ENCODE measurements around the gene DMPK. TPM values are rescaled to one million over a fixed set of nuclear protein-coding genes. Genes with fewer than 3 reads are reported as not detected.

The DMPK gene
- total RNA-seq, 2 experiments from 2014 or later = 26.7 to 31.0 TPM

DNA sequence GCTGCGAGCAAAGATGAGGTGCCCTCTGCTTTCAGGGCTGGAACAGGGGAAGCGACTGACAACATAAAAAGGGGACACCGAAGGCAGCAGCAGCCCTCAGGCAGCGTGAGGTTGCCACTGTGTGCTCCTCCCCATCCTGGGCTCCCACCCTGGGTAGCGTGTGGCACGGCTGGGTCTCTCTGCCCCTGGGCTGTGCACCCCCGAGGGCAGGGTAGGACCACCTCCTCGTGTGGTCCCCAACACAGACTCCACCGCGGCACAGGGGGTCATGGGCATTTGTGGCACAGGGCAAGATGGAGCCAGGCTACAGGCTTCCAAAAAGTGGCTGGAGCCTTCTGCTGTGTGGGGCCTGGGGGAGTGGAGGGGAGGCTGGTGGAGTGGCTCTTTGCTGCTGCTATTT lies 39.3 kb upstream of the DMPK start:
- Mint-ChIP-seq H3K9me3 (ENCODE audit: low read depth) (no peaks in the 10 kb centered on the region), H3K36me3 (peaks cover 5% of the 10 kb centered on the region), H3K27me3 (no peaks in the 10 kb centered on the region), H3K4me3 (no peak overlapping the region), H3K4me1 (peaks cover 6% of the 10 kb centered on the region), H3K27ac (peak overlapping the region; percentile 3)
- DNase-seq (no peak), ATAC-seq (no peak)
- CTCF ChIA-PET = interaction anchor here (1.6 kb wide), 1 partner anchor 61 kb away, joined by 4 read pairs; no protein-coding TSS in a partner anchor

- Mint-ChIP-seq H3K36me3 (peaks cover 5% of the 10 kb centered on the region), H3K4me1 (peaks cover 6% of the 10 kb centered on the region), H3K4me3 (no peak overlapping the region), H3K27me3 (no peaks in the 10 kb centered on the region), H3K27ac (peak overlapping the region; percentile 3), H3K9me3 (ENCODE audit: low read depth) (no peaks in the 10 kb centered on the region)
- CTCF ChIA-PET = interaction anchor here (0.9 to 1.2 kb wide), 2 partner anchors 24 to 61 kb away, joined by 3 to 4 read pairs; no protein-coding TSS in a partner anchor
- ATAC-seq (no peak), DNase-seq (no peak)
Observed at GRCh38 chr19:45821103-45821521, 38.8 kb upstream of the DMPK start.

- Mint-ChIP-seq H3K9me3 (ENCODE audit: low read depth) (no peaks in the 10 kb centered on the region), H3K4me1 (peaks cover 6% of the 10 kb centered on the region), H3K36me3 (peaks cover 5% of the 10 kb centered on the region), H3K27ac (no peak overlapping the region), H3K4me3 (no peak overlapping the region), H3K27me3 (no peaks in the 10 kb centered on the region)
- no peak for DNase-seq
- CTCF ChIA-PET = interaction anchor here (0.6 to 1.2 kb wide), 3 partner anchors 24 to 62 kb away, joined by 3 to 4 read pairs (median 4); no protein-coding TSS in a partner anchor
- ATAC-seq = no peak
Observed at GRCh38 chr19:45820413-45821102, 38.3 kb upstream of the DMPK start.

- CTCF ChIA-PET = interaction anchor here (0.7 kb wide), 1 partner anchor 562 kb away, joined by 3 read pairs; no protein-coding TSS in a partner anchor
Observed at GRCh38 chr19:45819769-45820168, 37.5 kb upstream of the DMPK start.

DNA sequence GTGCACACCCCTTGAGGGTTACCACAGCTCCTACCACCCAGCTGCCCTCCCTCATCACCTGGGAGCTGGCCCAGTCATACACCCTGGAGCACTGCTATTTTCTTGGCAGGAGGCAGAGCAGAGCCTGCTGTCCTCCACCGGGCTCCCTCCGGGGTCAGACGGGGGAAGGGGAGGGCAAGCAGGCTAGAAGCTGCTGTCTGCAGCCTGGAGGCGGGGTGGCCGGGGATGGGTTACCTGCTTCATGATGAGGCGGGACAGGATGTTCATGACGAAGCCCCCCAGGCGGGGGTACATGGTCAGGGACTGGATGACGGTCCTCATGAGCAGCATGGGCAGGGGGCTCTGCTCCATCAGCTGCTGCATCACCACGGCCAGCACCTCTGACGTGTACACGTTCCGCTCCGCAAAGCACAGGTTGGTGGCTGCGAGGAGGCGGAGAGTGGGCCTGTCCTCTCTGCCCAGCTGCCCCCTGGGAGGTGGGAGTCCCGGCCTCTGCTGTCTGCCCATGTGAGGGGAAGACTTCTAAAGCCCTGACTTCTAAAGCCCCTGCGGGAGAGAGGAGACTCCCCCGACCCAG lies 35.5 kb upstream of the DMPK start:
- Mint-ChIP-seq H3K9me3 (ENCODE audit: low read depth) (no peaks in the 10 kb centered on the region), H3K4me1 (peaks cover 6% of the 10 kb centered on the region), H3K27me3 (no peaks in the 10 kb centered on the region), H3K36me3 (no peaks in the 10 kb centered on the region), H3K4me3 (no peak overlapping the region), H3K27ac (no peak overlapping the region)
- DNase-seq = no peak
- peak; percentile 12 for ATAC-seq
- CTCF ChIA-PET = interaction anchor here (0.9 to 3.8 kb wide), 26 partner anchors 9 to 199 kb away, joined by 3 to 68 read pairs (median 5); partner anchors contain the start of genes CCDC61, DMPK, DMWD and IRF2BP1

More at GRCh38 chr19:45819769-45820168, 37.5 kb upstream of the DMPK start:
- no peak overlapping the region for H3K4me3 Mint-ChIP-seq
- H3K4me1 Mint-ChIP-seq = peaks cover 6% of the 10 kb centered on the region
- no peak for DNase-seq
- ATAC-seq = no peak
- H3K27me3 Mint-ChIP-seq = no peaks in the 10 kb centered on the region
- H3K27ac Mint-ChIP-seq = no peak overlapping the region
- peaks cover 5% of the 10 kb centered on the region for H3K36me3 Mint-ChIP-seq
- H3K9me3 Mint-ChIP-seq (ENCODE audit: low read depth) = no peaks in the 10 kb centered on the region

DNA sequence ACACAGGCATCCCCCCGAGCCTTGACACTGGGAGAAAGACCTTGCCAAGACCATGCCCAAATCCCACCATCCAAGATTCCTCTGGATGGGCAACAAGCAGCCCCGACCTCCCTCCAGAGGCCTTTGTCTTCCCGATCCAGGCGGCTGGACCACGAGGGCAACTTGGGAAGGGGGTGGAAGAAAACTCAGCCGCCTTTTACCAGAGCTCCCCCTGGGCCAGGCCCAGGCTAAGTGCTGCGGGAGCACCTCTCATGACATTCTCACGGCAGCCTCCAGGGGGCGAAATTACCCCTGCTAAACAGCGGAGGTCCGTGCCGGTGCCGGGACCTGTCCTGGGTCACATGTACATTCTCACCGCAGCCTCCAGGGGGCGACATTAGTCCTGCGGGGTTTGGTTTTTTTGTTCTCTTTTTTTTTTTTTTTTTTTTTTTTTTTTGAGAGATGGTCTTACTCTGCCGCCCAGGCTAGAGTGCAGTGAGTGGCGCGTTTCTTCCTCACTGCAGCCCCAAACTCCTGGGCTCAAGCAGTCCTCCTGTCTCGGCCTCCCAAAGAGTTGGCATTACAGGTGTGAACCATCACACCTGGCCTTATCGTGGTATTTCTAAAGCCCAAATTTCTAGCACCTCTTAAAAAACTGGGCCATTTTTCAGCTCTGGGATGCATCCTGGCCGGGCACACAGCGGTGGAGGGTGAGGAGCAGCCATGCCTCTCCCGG lies 34.9 kb upstream of the DMPK start:
- no peak overlapping the region for H3K27ac Mint-ChIP-seq
- no peak overlapping the region for H3K4me3 Mint-ChIP-seq
- CTCF ChIA-PET = interaction anchor here (0.5 to 3.8 kb wide), 65 partner anchors 9 to 464 kb away, joined by 3 to 68 read pairs (median 4); partner anchors contain the start of genes CCDC61, DMPK, DMWD and FBXO46
- peaks cover 6% of the 10 kb centered on the region for H3K4me1 Mint-ChIP-seq
- no peaks in the 10 kb centered on the region for H3K9me3 Mint-ChIP-seq (ENCODE audit: low read depth)
- ATAC-seq (peak; percentile 98), DNase-seq (peak; percentile 97)
- H3K27me3 Mint-ChIP-seq = no peaks in the 10 kb centered on the region
- no peaks in the 10 kb centered on the region for H3K36me3 Mint-ChIP-seq

DNA sequence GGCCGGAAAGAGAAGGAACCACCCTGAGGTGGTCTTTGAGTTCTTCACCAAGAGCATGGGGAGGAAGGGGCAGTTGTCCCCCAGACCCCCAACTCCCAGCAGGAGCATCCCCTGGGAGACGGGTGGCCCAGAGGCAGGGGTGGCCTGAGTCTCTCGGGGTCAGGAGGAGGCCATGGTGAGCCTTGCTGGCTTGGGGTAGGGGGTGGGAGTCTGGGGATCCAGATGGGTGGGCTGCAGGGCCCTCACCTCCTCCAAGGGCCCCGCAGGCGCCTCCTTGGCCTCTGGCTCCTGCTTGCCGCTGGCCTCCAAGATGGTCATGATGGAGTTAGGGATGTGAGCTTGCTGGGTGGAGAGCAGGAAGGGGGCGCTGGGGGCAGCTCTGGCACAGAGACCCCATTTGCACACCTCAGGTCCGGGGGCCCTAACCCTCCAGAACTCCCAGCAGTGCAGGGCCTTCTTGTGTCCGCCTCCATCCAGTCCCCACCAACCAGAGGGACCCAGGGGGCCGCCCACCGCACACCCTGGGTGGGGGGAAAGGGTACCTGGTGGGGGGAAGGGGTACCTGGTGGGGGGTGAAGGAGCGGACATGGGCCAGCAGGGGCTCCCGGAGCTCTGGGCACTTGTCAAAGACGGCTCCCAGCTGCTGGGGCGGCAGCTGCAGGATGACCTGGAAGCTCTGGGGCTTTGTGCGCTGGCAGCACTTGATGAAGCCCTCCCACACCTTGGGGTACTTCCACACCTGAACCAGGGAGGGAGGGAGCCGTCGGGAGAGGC lies 34.1 kb upstream of the DMPK start:
- no peak for DNase-seq
- Mint-ChIP-seq H3K4me3 (no peak overlapping the region), H3K9me3 (ENCODE audit: low read depth) (no peaks in the 10 kb centered on the region), H3K27me3 (no peaks in the 10 kb centered on the region), H3K4me1 (peaks cover 6% of the 10 kb centered on the region), H3K27ac (no peak overlapping the region), H3K36me3 (no peaks in the 10 kb centered on the region)
- CTCF ChIA-PET = interaction anchor here (0.5 to 3.8 kb wide), 62 partner anchors 9 to 464 kb away, joined by 3 to 68 read pairs (median 5); partner anchors contain the start of genes CCDC61, DMPK, DMWD and FBXO46
- ATAC-seq = no peak

DNA sequence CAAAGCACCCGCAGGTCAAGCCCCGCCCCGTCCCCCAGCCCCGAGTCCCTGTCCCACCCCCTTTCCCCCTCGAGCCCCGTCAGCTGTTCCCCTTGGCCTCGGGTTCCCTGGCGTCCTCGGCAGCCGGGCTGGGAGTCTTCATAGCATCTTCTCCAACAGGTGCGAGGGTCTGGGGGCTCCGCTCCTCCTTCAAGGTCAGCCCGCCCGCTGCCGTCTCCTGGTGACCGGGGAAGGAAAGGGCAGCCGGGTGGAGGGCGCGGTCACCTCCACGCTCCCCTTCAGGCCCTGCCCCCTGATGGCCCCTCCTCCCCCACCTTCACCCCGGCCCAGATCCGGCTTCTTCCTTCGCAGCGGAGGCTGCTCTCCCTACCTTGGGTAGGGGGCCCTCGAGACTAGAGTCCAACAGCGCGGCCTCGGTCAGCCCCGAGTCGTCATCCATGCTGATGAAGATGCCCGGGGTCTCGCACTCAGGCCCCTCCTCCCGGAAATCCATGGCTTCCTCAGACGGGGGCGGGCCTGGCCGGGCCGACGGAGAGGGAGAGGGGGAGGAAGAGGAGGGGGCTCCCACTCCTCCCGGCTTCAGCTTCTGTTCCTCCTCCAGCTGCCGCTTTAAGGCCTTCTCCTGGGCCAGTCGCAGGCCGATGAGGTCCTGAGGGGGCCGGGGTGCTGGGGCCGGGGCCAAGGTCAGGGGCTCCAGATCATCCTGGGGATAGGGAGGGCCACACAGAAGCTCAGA lies 33.4 kb upstream of the DMPK start:
- Mint-ChIP-seq H3K9me3 (ENCODE audit: low read depth) (no peaks in the 10 kb centered on the region), H3K4me1 (peaks cover 7% of the 10 kb centered on the region), H3K4me3 (no peak overlapping the region), H3K36me3 (no peaks in the 10 kb centered on the region), H3K27ac (no peak overlapping the region), H3K27me3 (no peaks in the 10 kb centered on the region)
- CTCF ChIA-PET = interaction anchor here (1.3 to 3.8 kb wide), 5 partner anchors 11 to 68 kb away, joined by 16 to 68 read pairs (median 27); partner anchors contain the start of genes IRF2BP1 and SIX5
- DNase-seq (no peak), ATAC-seq (no peak)

DNA sequence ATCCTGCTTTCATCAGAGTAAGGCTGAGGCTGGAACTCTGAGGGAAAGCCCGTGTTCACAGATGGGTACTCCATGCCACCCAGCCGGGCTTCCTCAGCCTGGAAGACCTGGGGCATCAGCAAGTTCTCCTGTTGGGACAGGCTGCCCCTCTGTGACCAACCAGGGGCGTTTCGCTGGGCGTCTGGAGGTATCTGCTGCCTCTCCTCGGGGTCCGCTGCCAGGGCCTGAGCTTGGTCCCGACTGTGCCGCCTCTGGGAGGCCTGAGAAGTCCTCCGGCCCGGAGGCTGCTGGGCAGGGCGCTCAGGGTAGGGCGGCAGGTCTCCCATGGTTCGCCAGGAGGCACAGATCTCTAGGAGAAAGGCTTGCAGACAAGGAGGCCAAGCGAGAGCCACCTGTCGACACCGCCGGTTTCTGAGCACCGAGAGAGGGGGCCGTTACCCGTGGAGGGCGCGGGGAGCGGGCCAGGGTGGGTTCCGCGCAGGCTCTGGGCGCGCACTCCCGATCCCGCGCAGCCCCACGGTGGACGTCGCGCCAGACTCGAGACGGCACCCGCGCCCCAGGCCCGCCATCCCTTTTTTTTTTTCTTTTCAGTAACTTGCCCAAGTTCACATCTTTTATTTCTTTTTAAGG lies 32.7 kb upstream of the DMPK start, which contains the start of gene RSPH6A:
RSPH6A (minus strand) TSS at position 458 of the 630 bp plus-strand sequence; CDS start at position 326, 132 bp downstream.
- no peaks in the 10 kb centered on the region for H3K27me3 Mint-ChIP-seq
- H3K4me3 Mint-ChIP-seq = no peak within 1 kb of the TSS
- H3K9me3 Mint-ChIP-seq (ENCODE audit: low read depth) = no peaks in the 10 kb centered on the region
- CTCF ChIA-PET = interaction anchor here (1.2 to 6.6 kb wide), 3 partner anchors 16 to 71 kb away, joined by 3 to 36 read pairs (median 21); partner anchors contain the start of genes IRF2BP1 and SIX5
- peaks cover 13% of the 10 kb centered on the region for H3K4me1 Mint-ChIP-seq
- no peak within 1 kb of the TSS for H3K27ac Mint-ChIP-seq
- H3K36me3 Mint-ChIP-seq = no peaks in the 10 kb centered on the region
- DNase-seq (no peak), ATAC-seq (no peak)

- H3K27me3 Mint-ChIP-seq = no peaks in the 10 kb centered on the region
- peaks cover 19% of the 10 kb centered on the region for H3K4me1 Mint-ChIP-seq
- no peak overlapping the region for H3K4me3 Mint-ChIP-seq
- ATAC-seq (no peak), DNase-seq (no peak)
- no peaks in the 10 kb centered on the region for H3K36me3 Mint-ChIP-seq
- no peak overlapping the region for H3K27ac Mint-ChIP-seq
- CTCF ChIA-PET = interaction anchor here (1.0 to 6.6 kb wide), 7 partner anchors 10 to 72 kb away, joined by 3 to 36 read pairs (median 3); partner anchors contain the start of genes IRF2BP1 and SIX5
- H3K9me3 Mint-ChIP-seq (ENCODE audit: low read depth) = no peaks in the 10 kb centered on the region
Observed at GRCh38 chr19:45814166-45814780, 32.0 kb upstream of the DMPK start.

DNA sequence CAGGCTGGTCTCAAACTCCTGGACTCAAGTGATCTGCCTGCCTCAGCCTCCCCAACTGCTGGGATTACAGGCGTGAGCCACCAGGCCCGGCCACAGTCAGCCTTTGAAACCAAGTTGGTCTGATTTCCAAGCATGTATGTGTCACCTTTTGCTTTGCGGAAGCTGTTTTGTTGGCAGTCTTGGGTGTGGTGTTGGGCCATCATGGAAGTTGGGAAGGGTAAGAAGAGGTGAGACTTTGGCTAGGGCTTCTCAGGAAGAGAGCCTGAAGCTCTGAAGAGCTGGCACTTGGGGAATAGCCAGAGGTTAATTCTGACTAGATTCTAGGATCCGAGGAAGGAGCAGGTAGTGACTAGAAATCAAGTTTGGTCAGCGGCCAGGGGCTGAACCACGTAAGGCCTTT lies 30.0 kb upstream of the DMPK start:
- CTCF ChIA-PET = interaction anchor here (1.3 to 6.6 kb wide), 3 partner anchors 13 to 51 kb away, joined by 3 to 36 read pairs (median 21); partner anchors contain the start of genes SIX5 and SYMPK
- Mint-ChIP-seq H3K27ac (no peak overlapping the region), H3K4me1 (peaks cover 18% of the 10 kb centered on the region), H3K36me3 (no peaks in the 10 kb centered on the region), H3K27me3 (no peaks in the 10 kb centered on the region), H3K4me3 (no peak overlapping the region), H3K9me3 (ENCODE audit: low read depth) (no peaks in the 10 kb centered on the region)
- DNase-seq (no peak), ATAC-seq (no peak)

Measured in activated CD8-positive, alpha-beta memory T cell treated with anti-CD3 and anti-CD28 coated beads, Interleukin-2, amount 10 ng/mL, durations not matched to agents 7 days and 5 days (primary cell).